Liver (tissue), 3 donors: ENCODE measurements around the gene FRMD4A.

ENCODE experiments used
- ATF3 ChIP-seq: IDR thresholded peaks from 2 replicates; pipeline ENCODE4 v1.6.1; 2016; ENCODE audit warnings: antibody characterized with exemption
- CTCF ChIP-seq: fragments of 150-350 bp; IDR thresholded peaks from 2 replicates; pipeline ENCODE4 v1.5.1; 2017; ENCODE audit warnings: improper control_type of control experiment, low read depth, low read length; ENCODE audit not compliant: missing input control
- RAD21 ChIP-seq, 2 donors: IDR thresholded peaks; 2 replicates each; pipeline ENCODE4 v1.6.1; 2016; ENCODE audit warnings: antibody characterized with exemption in 2 of 2, mild to moderate bottlenecking in 2 of 2
- REST ChIP-seq: IDR thresholded peaks from 2 replicates; pipeline ENCODE4 v1.6.1; 2016; ENCODE audit warnings: antibody characterized with exemption, mild to moderate bottlenecking
- donor health status: healthy.
- donor health status: healthy.

GRCh38 chr10:13734151-13734550, 596.6 kb downstream of the FRMD4A start:
- TF ChIP-seq RAD21 (IDR thresholded peaks at IDR 0.05) (no peak), CTCF (no peak), REST (no peak), ATF3 (no peak)
